HG02970 (cell line): ENCODE measurements around the gene ELOVL1.

Experiments used
- ATAC-seq: cut with Tn5 transposase; IDR thresholded peaks from one replicate; pipeline ENCODE4 v1.9.1; 2021; ENCODE audit warnings: mild to moderate bottlenecking, moderate library complexity, moderate number of reproducible peaks; ENCODE audit not compliant: unreplicated experiment, low FRiP score

ELOVL1 gene

GRCh38 chr1:43358121-43358745 lies 9.6 kb downstream of the ELOVL1 start:
- ATAC-seq = peak; percentile 20

- ATAC-seq = no peak
Observed at GRCh38 chr1:43357251-43357650, 10.6 kb downstream of the ELOVL1 start.

- ATAC-seq = no peak
Observed at GRCh38 chr1:43354936-43355335, 12.9 kb downstream of the ELOVL1 start.

- ATAC-seq = no peak
Observed at GRCh38 chr1:43354471-43354870, 13.3 kb downstream of the ELOVL1 start.

GRCh38 chr1:43352881-43353280 lies 14.9 kb downstream of the ELOVL1 start:
- no peak for ATAC-seq

DNA sequence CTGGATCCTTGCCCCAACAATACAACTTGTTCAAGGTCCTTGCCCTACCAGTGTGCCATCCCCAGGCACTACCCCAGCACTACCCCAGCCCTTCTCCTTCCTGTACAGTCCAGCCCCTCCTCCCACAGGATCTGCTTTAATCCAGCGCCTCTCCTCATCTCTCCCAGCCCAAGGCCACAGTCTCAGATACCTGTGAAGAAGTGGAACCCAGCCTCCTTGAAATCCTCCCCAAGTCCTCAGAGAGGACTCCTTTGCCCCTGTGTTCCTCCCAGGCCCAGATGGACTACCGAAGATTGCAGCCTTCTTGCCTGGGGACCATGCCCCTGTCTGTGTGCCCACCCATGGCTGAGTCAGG lies 15.5 kb downstream of the ELOVL1 start:
- ATAC-seq = no peak

DNA sequence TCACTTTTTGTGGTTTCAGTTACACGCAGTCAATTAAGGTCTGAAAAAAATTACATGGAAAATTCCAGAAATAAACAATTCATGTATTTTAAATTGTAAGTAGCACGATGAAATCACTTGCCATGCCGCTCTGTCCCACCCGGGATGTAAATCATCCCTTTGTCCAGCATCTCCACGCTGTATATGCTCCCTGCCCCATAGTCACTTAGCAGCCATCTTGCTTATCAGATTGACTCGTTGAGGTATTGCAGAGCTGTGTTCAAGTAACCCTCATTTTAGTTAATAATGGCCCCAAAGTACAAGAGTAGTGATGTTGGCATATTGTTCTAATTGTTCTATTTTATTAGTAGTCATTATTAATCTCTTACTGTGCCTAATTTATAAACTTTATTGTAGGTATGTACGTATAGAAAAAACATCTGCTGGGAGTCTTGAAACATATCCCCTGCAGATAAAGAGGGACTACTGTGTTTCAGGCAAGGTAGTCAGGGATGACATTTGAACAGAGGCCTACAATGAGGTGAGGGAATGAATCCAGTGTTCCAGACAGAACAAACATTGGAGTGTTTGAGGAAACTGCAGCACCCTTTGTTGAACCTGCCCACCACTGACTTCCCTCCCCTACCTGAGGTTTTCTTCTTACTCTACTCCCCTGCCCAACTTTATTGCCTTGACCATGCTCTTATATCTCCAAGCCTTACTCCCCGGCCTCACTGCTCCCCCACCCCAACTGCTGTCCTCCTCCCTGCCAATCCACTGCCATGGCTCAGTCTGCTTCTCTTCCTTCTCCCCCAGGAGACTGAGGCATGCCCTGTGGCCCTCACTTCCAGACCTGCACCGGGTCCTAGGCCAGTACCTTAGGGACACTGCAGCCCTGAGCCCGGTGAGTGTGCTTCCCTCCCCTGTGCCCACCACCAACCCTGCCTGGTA lies 16.1 kb downstream of the ELOVL1 start:
- ATAC-seq = no peak

DNA sequence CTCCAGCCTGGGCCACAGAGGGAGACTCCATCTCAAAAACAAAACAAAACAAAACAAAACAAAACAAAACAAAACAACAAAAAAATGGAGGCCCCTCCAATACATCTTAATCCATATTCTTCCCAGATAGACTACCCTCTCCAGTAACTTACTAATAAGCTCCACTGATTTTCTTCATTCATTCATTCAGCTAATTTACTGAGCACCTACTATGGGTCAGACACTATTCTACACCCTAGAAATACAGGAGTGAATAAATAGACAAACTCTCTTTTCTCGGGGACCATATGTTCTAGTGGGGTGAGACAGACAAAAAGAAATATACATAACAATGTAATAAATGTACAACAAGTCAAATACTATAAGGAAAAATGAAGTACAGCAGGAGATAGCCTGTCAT lies 16.8 kb downstream of the ELOVL1 start:
- ATAC-seq = no peak

GRCh38 chr1:43349594-43350306 lies 18.1 kb downstream of the ELOVL1 start:
- no peak for ATAC-seq

DNA sequence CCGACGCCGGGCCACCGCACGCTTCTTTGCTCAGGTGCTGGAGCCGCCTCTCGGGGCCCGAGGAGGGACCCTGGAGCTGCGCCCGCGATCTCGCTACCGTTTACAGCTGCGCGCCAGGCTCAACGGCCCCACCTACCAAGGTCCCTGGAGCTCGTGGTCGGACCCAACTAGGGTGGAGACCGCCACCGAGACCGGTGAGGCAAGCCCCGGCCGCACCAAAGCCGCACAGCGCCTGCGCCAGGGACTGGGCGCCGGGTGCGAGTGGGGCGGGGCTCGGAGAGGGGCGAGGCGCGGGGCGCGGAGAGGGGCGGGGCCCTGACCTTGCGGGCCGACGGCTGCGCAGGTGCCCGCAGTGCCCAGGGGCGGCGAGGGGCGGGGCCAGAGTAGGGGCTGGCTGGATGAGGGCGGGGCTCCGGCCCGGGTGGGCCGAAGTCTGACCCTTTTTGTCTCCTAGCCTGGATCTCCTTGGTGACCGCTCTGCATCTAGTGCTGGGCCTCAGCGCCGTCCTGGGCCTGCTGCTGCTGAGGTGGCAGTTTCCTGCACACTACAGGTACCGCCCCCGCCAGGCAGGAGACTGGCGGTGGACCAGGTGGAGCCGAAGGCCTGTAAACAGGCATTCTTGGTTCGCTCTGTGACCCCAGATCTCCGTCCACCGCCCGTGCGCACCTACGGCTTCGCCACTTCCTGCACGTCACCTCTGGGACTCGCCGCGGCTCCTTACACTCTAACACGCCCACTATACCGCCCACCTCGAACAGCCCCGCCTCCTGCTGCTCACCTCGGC lies 18.8 kb downstream of the ELOVL1 start:
- peak; percentile 58 for ATAC-seq

GRCh38 chr1:43348343-43348808 lies 19.4 kb downstream of the ELOVL1 start:
- ATAC-seq = no peak

GRCh38 chr1:43346636-43347035 lies 21.2 kb downstream of the ELOVL1 start:
- ATAC-seq = no peak

DNA sequence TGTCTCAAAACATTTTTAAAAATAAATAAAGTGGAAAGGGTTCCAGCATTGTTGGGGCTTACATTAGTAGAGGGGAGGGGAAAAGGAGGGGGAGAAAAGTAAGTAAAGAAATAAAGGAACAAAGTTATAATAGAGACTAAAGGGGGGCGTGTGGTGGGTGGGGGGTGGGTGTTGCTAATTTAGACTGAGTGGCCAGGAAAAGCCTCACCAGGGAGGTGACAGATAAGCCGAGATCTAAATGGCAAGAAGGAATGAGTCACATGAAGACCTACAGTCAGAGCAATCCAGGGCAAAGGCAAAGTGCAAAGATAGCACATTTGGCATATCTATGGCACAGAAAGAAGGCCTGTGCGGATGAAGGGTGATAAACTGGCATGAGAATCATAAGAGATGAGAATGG lies 22.7 kb downstream of the ELOVL1 start:
- ATAC-seq = no peak

DNA sequence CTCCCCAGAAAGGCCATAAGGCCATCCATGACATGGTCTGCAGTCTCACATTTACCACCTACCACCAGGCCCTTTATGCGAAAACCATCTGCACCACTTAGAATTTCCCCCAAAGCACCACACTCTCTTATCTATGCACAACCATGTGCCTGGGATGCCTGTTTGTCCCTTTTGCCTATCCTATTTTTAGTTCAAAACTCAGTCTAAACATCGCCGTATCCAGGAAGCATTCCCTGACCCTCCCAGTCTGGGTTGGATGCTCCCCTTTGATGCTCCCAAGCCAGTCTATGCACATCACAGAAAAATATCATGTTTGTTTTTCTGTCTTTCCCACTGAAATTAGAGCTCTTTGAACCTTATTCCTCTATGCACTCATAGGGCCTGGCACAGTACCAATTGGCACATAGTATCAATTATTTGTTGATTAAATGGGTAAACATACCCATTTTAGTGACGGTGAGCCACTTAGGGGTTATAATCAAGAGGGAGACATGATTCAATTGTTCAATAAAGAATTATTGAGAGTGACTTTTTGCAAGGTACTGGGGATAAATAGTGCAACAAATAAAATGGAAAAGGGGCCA lies 23.5 kb downstream of the ELOVL1 start:
- no peak for ATAC-seq

DNA sequence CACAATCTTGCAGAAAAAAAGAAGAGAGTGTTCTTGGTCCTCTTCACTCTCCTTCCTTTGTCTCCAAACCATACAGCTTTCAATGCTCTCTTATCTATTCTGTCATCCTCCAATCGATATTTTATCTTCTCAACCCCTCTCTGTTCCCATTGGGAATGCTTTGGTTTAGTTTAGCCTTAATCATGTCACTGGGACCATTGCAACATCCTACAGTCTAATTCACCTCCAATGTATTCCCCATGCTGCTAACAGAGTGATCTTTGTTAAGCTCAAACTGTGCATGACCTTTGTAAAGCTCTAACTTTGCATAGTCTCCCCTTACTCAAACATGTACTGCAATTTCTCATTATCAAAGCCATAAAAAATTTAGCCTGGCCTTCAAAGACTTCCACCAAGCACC lies 27.3 kb downstream of the ELOVL1 start:
- no peak for ATAC-seq

DNA sequence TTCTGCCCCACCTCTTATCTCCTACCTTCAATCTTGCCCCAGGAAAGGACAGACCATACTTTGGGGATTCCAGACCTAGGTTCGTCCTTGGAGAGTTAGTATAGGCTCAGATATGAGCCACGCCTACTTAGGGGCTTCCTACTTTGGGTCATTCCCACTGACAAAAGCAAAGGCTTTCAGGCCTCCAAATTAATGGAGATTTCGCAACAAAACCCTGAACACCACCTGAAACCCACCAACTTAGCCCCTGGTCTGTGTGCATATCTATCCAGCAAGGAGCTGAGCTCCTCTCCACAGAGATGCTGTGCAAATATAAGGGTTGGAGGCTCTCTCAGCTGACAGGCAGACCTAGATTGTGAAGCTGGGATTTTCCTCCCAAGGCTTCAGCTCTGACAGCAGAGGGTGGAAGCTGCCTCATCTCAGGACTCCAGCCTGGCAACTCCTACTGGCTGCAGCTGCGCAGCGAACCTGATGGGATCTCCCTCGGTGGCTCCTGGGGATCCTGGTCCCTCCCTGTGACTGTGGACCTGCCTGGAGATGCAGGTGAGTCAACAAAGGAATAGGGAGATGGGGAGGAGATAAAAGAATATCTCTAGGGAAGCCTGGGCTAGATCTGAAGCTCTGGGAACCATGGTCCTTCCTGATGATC lies 28.1 kb downstream of the ELOVL1 start:
- no peak for ATAC-seq

GRCh38 chr1:43338001-43338400 lies 29.8 kb downstream of the ELOVL1 start:
- no peak for ATAC-seq

DNA sequence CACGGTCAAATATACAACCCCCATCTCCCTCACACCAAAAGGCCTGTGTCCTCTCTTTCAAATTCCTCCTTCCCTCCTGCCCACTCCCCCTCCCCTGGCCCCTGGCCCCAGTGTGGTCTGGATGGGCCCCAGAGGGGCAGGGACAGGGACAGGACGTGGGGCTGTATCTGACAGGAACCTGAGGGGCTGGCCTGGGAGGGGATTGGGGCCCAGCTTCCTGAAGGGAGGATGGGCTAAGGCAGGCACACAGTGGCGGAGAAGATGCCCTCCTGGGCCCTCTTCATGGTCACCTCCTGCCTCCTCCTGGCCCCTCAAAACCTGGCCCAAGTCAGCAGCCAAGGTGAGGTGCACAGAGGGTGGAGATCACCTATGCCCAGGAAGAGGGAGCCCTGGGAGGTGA lies 30.2 kb downstream of the ELOVL1 start, which contains the start of gene MPL:
Gene MPL (plus strand): TSS at position 231 of the 400 bp plus-strand sequence. CDS start 31 bp downstream, at position 262.
- ATAC-seq = no peak

GRCh38 chr1:43334453-43335205 lies 33.2 kb downstream of the ELOVL1 start:
- no peak for ATAC-seq
